GM19035 (cell line): ENCODE results near the gene B4GALT4.
"Not testable (repeated sequence)": the region's sequence is repeated elsewhere in the genome, so short reads cannot be mapped to it uniquely, and the experiment has no call there.

Experiments
- ATAC-seq: cut with Tn5 transposase; IDR thresholded peaks from one replicate; pipeline ENCODE4 v1.9.1; 2021; ENCODE audit not compliant: unreplicated experiment

Gene B4GALT4

GRCh38 chr3:119206611-119207511 is 33.8 kb downstream of the B4GALT4 start:
- no peak for ATAC-seq

- no peak for ATAC-seq
These were observed 35.0 kb downstream of the B4GALT4 start for GRCh38 chr3:119205685-119206084.

GRCh38 chr3:119205209-119205608 is 35.5 kb downstream of the B4GALT4 start:
- no peak for ATAC-seq

DNA sequence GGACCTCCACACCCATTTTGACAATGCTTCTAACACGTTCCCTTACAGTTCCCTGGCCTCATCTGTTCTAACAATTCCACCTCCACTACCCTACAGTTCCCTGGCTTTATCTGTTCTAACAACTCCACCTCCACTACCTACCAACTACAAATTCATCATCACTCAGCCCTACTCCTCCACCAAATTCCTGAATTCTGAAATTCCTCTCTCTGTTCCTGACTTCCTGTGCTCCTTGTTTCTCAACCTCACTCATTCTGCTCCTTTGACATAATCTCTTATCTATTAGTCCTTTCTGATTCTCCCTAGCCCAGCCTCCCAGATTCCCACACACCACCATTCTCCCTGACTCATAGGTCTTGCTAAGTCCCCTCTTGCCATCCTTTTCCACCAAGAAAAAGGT is 44.8 kb downstream of the B4GALT4 start:
- no peak for ATAC-seq

- ATAC-seq = no peak
These were observed 45.6 kb downstream of the B4GALT4 start for GRCh38 chr3:119195151-119195476.

- no peak for ATAC-seq
These were observed 46.2 kb downstream of the B4GALT4 start for GRCh38 chr3:119194237-119195150.

DNA sequence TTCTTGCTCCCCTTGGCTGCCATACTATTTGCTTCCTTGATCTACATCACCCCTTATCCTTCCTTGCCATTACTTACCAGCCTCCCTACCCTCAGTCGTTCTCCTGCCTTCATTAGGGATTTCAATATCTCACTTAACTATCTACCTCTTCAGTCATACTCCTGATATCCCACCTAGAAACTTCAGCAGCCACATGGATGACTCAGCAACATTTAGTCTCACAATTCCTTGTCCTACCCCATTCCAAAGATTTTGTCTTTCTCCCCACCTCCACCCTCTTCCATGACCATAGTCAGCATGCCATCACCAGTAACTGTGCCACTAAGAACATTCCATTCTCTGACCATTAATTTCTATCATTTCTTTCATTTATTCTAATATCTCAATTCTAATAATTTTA is 48.9 kb downstream of the B4GALT4 start:
- no peak for ATAC-seq

DNA sequence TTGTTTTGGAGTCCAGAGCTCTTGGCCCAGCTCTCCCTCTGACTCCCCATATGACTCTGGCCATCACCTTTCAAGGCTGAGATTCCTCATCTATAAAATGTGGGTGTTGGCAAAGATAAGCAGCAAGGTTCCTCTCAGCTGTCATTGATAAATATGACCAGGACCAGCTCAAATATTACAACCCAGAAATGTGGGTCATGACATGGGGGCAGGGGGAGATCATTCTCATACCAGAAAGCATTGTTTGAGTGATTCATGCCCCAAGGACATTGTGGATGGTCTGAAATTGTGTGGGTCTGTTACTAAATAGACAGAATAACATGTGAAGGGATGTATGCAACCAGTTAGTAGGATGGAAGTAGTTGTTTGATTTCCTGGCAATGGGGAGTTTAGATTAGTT is 53.4 kb downstream of the B4GALT4 start:
- ATAC-seq = no peak

DNA sequence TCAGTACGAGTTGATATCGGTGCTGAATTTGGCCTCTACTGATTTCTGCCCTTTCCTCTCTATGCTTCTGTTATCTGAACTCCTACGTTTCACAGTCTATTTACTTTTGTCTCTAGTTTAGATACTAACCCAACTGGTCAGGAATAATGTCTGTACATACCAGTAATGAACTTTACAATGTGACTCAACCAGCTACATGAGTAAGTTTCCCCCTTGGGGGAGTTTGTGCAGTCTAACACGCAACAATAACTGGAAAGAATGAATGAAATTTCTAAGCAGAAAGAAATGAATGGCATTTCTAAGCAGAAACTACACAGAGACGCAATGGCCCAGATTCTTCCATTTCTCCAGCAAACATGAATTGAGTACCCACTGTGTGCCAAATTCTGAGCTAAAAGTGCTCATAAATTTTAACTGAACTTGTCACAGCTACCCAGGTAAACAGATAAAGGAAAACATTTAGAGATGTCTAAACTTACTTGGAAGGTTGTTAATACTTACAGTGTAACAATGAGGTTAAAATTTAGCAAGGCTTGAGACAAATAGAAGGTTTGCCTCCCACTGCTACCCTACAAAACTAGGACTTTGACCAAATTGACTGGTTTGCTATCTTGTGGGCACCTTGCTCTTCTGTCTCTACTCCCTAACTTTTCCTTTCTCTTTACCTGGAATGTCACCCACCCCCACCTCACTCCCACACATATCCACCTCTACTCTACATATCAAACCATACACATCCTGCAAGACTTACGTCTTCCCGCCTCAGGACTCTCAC is 55.7 kb downstream of the B4GALT4 start:
- no peak for ATAC-seq

DNA sequence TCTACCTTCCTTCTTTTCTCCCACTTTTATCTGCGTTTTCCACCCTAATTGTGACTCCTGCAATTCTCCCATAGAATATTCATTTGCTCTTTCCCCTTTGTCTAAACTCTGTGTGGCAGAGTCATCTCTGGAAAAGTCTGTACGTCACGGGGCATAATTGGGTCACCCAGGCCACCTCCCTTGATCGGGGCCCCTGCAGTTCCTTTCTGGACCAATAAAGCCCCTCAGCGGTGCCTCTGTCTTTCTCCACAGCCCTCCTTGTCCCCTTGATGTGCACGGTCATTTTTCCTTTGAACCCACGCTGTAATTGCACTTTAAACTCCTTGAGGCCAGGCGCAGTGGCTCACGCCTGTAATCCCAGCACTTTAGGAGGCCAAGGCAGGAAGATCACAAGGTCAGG is 56.6 kb downstream of the B4GALT4 start:
- no peak for ATAC-seq

DNA sequence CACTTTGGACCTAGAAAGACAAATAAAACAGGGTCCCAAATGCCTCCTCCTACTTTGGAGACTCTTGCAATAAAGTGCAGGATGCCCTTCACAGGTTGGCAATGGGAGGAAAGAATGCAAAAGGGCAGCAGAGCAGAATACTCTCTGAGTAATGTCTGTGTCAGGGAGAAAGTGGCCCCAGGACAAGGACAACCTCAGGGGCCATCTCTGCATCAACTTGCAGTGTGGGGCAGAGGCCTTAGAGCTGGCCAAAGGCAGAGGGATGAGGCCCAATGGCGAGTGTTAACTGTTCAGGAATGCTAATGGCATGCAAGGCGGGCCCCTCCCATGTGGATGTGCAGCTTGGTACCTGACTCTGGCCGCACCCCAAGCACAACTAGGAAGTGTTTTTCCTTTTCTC is 58.9 kb downstream of the B4GALT4 start:
- no peak for ATAC-seq

GRCh38 chr3:119177321-119177720 is 63.4 kb downstream of the B4GALT4 start:
- no peak for ATAC-seq

GRCh38 chr3:119176778-119177177 is 63.9 kb downstream of the B4GALT4 start:
- no peak for ATAC-seq

- ATAC-seq = no peak
These were observed 64.6 kb downstream of the B4GALT4 start for GRCh38 chr3:119175872-119176756.

- no peak for ATAC-seq
These were observed 67.4 kb downstream of the B4GALT4 start, which contains the start of gene UPK1B for GRCh38 chr3:119173325-119173724. Gene UPK1B, plus strand, starts transcription at chr3:119173598. Its CDS starts 13,144 bp downstream, at chr3:119186742.

GRCh38 chr3:119170821-119171220 is 69.9 kb downstream of the B4GALT4 start:
- ATAC-seq = no peak

GRCh38 chr3:119164745-119165144 is 75.9 kb downstream of the B4GALT4 start:
- not testable (repeated sequence) for ATAC-seq
